ENCODE data around the gene CSF3.

DNA sequence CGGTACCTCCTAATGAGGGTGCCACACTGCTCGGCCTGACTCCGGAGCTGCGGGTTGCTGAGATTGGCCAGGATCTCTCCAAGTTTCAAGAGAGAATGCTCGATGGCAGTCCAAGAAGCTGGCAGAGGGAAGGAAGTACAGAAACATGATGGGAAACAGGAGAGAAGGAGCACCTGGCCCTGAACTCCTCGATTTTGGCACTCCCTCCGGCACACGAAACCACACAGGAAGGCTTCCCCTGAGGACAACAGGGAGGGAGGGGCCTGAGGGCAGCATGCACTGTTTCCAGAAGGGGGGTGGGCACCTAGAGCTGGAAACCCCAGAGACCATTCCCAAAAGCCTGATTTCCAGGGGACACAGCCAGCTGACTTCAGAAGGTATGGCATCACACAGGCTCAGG is 18.1 kb downstream of the CSF3 start:
- TF ChIP-seq BHLHE40 (IDR thresholded peaks at IDR 0.05; ENCODE audit: borderline replicate concordance) (no peak), NFRKB (IDR thresholded peaks at IDR 0.05) (no peak), ELF4 (IDR thresholded peaks at IDR 0.05) (no peak), ZNF384 (IDR thresholded peaks at IDR 0.05) (no peak), FOXA1 (IDR thresholded peaks at IDR 0.05) (no peak), FOXK2 (IDR thresholded peaks at IDR 0.05) (no peak), HDGF (IDR thresholded peaks at IDR 0.05; ENCODE audit: borderline replicate concordance) (no peak), TARDBP (IDR thresholded peaks at IDR 0.05) (no peak), FOXM1 (IDR thresholded peaks at IDR 0.05; ENCODE audit: borderline replicate concordance) (no peak), LEF1 (IDR thresholded peaks at IDR 0.05; ENCODE audit: borderline replicate concordance) (no peak), SUZ12 (IDR thresholded peaks at IDR 0.05) (no peak), SP1 (IDR thresholded peaks at IDR 0.05) (no peak), ARNT (IDR thresholded peaks at IDR 0.05) (no peak)
